Esophagus muscularis mucosa (tissue), 3 donors: Measurements from ENCODE around the gene TMEM45A.

Experiments
- CTCF ChIP-seq, 3 experiments: fragments of 200-600 bp in 2 of 3; fragments of 450-650 bp in 1 of 3; sonication (generic) in 2 of 3; IDR thresholded peaks; one replicate each; pipeline ENCODE4 v1.5.1; 2017 to 2019; ENCODE audit warnings: antibody characterized with exemption in 3 of 3, mild to moderate bottlenecking in 2 of 3, moderate library complexity in 1 of 3
- POLR2AphosphoS5 ChIP-seq, 2 donors: sonication (generic); formaldehyde crosslinking; IDR thresholded peaks; one replicate each; pipeline ENCODE4 v1.6.1; 2017; ENCODE audit warnings: antibody characterized with exemption in 2 of 2

- no peak for TF ChIP-seq POLR2AphosphoS5 (IDR thresholded peaks at IDR 0.05)
- no peak for TF ChIP-seq CTCF (IDR thresholded peaks at IDR 0.05)
Observed at GRCh38 chr3:100536093-100536492, 43.7 kb downstream of the TMEM45A start.
